Muscle layer of colon (tissue), 2 donors: Measurements from ENCODE around the gene STK40.

Experiments used
- H3K27ac ChIP-seq: one replicate; pipeline ENCODE4 v1.7.0; 2013; ENCODE audit warnings: low read depth, mild to moderate bottlenecking, low read length, moderate library complexity
- H3K27me3 ChIP-seq, 2 donors: one replicate each; pipeline ENCODE4 v1.7.0; 2013; ENCODE audit warnings: low read length in 2 of 2, mild to moderate bottlenecking in 2 of 2; ENCODE audit not compliant: insufficient read depth in 2 of 2, control insufficient read depth in 1 of 2
- H3K36me3 ChIP-seq: one replicate; pipeline ENCODE4 v1.7.0; 2013; ENCODE audit warnings: mild to moderate bottlenecking, low read length; ENCODE audit not compliant: insufficient read depth
- H3K4me1 ChIP-seq: one replicate; pipeline ENCODE4 v1.7.0; 2013; ENCODE audit warnings: mild to moderate bottlenecking, low read length; ENCODE audit not compliant: insufficient read depth
- H3K4me3 ChIP-seq, 2 donors: one replicate each; pipeline ENCODE4 v1.7.0; 2013; ENCODE audit warnings: low read length in 2 of 2, low read depth in 1 of 2, mild to moderate bottlenecking in 1 of 2, moderate library complexity in 1 of 2
- H3K9ac ChIP-seq: one replicate; pipeline ENCODE4 v1.7.0; 2013; ENCODE audit warnings: low read length
- H3K9me3 ChIP-seq: one replicate; pipeline ENCODE4 v1.7.0; 2013; ENCODE audit warnings: mild to moderate bottlenecking, low read length
- donor health status: abdominal sarcoma.
- donor health status: Adenocarcinoma of cecum.

The STK40 gene

DNA sequence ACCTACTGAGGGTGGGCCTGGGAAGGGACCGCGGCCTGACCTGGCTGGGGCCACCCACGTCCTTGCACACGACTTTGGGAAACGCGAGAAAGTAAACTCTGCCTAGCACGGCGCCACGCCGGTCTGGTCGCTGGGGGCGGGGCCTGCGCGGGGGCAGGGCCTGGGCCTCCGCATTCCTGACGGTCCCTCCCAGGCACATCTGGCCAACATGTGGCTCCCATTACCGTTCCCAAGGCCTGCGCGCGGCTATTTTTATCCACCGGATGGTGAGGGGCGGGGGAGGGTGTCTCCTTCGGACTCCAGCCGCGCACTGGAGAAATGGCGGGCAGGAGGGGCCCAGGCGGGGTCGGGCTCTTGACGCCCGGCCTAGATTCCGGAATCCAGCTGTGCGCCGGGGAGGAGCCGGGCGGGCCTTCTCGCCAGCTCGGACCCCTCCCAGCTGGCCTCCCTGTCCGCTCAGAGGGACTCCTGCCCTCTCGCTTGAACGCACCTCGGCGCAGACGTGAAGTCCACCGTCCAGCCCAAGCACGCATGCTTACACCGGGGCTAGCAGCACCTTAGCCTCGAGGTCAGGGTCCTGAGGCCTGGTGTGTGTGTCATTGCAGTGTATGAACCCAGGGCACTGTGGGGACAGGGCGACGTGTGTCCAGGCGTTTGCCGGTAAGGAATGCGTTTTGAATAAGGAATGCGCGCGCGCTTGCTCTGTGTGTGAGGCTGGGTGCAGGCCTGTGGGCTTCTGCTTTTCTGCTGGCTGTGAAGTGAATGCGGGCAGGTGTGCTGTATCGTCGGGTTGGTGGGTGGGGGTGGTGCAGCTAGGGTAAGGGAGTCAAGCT is 64.4 kb downstream of the STK40 start:
- Histone ChIP-seq H3K27ac (peak overlapping the region; percentile 27), H3K4me1 (peaks cover 18% of the 10 kb centered on the region), H3K4me3 (peak overlapping the region; percentile 28 to 49), H3K36me3 (no peaks in the 10 kb centered on the region), H3K27me3 (no peaks in the 10 kb centered on the region), H3K9me3 (no peaks in the 10 kb centered on the region), H3K9ac (no peak overlapping the region)

DNA sequence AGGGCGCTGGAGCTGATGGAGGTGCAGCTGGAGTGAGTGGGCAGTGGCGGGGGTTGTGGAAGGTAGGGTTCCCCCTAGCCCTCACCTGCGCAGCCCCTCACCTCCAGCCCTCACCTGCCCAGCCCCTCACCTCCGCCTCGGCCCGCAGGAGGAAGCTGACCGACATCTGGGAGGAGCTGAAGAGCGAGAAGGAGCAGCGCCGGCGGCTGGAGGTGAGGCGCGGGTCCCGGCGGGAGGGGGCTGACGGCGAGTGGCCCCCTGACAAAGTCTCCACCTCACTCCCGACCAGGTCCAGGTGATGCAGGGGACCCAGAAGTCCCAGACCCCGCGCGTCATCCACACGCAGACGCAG is 65.0 kb downstream of the STK40 start:
- Histone ChIP-seq H3K36me3 (no peaks in the 10 kb centered on the region), H3K9ac (no peak overlapping the region), H3K4me3 (peak overlapping the region; percentile 27 to 49), H3K4me1 (peaks cover 18% of the 10 kb centered on the region), H3K9me3 (no peaks in the 10 kb centered on the region), H3K27me3 (no peaks in the 10 kb centered on the region), H3K27ac (no peak overlapping the region)

DNA sequence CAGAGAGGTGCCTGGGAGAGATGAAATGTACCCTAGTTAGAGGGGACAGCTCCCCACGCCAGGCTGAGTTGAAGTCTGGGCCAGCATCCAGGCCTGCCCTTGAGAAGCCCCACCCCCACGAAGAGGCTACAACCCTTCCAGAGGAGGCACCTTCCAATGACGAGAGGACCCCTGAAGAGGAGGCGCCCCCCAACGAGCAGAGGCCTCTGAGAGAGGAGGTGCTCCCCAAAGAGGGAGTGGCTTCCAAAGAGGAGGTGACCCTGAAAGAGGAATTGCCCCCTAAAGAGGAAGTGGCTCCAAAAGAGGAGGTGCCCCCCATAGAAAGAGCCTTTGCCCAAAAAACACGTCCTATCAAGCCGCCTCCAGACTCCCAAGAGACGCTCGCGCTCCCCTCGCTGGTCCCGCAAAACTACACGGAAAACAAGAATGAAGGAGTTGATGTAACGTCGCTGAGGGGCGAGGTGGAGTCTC is 65.4 kb downstream of the STK40 start:
- Histone ChIP-seq H3K27ac (no peak overlapping the region), H3K9ac (no peak overlapping the region), H3K4me1 (peaks cover 18% of the 10 kb centered on the region), H3K9me3 (no peaks in the 10 kb centered on the region), H3K27me3 (no peaks in the 10 kb centered on the region), H3K36me3 (no peaks in the 10 kb centered on the region), H3K4me3 (peak overlapping the region in 1 of 2 donors; percentile 49)

GRCh38 chr1:36309397-36309796 is 76.3 kb downstream of the STK40 start:
- H3K9me3 ChIP-seq = no peaks in the 10 kb centered on the region
- no peak overlapping the region for H3K9ac ChIP-seq
- peaks cover 7% of the 10 kb centered on the region for H3K4me1 ChIP-seq
- H3K27me3 ChIP-seq = no peaks in the 10 kb centered on the region
- H3K36me3 ChIP-seq = no peaks in the 10 kb centered on the region
- no peak overlapping the region for H3K4me3 ChIP-seq
- no peak overlapping the region for H3K27ac ChIP-seq

DNA sequence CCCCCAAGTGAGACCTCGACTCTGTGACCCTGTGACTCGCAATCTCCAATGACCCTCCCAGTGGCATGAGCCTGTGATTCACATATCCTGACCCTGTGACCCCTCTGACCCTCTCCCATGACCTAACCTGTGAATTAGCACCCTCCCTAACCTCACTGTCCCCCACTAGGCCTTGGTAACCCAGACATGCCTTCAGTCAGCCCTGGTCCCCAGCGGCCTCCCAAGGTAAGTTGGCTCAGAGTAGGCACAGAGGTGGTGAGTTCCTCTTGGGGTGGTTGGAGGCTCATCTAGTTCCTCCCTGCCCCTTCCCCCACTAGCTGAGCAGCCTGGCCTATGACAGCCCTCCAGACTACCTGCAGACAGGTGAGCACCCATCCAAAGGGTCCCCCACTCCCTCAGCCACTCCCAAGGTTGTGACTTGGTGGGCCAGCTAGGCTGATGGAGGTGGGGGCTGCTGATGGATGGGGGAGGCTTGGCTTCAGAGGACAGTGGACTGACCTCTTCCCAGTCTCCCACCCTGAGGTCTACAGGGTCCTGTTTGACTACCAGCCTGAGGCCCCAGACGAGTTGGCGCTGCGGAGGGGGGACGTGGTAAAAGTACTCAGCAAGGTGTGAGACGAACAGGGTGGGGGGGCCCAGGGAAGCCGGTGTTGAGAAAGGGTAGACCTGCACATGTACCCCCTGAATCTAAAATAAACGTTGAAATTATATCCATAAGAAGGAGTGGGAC is 78.0 kb downstream of the STK40 start:
- no peaks in the 10 kb centered on the region for H3K27me3 ChIP-seq
- no peaks in the 10 kb centered on the region for H3K9me3 ChIP-seq
- H3K4me3 ChIP-seq = peak overlapping the region in 1 of 2 donors; percentile 75
- peak overlapping the region; percentile 44 for H3K27ac ChIP-seq
- H3K4me1 ChIP-seq = peaks cover 7% of the 10 kb centered on the region
- peaks cover 9% of the 10 kb centered on the region for H3K36me3 ChIP-seq
- H3K9ac ChIP-seq = peak overlapping the region; percentile 33

DNA sequence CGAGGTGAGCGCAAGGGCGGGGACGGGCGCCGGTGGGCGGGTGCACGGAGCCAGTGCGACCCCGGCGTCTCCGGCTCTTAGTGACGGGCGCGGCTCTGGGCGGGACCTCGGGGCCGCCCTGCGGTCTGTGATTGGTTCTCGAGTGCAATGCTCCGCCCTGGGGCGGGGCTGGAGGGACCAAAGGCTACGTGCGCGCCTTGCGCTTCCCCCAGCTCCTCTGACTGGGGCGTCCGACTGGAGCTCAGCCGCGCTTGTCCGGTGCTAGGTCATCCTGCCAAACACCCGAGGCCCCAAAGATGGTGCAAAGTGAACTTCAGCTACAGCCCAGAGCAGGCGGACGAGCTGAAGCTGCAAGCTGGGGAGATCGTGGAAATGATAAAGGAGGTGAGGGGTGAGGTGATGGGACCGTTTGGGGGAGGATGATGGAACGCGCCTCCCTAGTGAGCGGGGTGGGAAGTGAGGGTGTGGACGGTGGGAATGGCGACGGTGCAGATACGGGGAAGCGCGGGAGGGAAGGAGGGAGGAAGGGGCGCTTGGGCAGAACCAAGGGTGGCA is 78.7 kb downstream of the STK40 start:
- Histone ChIP-seq H3K27me3 (no peaks in the 10 kb centered on the region), H3K27ac (peak overlapping the region; percentile 78), H3K4me1 (peaks cover 7% of the 10 kb centered on the region), H3K9ac (peak overlapping the region; percentile 33), H3K9me3 (no peaks in the 10 kb centered on the region), H3K4me3 (peak overlapping the region; percentile 64 to 75), H3K36me3 (peaks cover 17% of the 10 kb centered on the region)

DNA sequence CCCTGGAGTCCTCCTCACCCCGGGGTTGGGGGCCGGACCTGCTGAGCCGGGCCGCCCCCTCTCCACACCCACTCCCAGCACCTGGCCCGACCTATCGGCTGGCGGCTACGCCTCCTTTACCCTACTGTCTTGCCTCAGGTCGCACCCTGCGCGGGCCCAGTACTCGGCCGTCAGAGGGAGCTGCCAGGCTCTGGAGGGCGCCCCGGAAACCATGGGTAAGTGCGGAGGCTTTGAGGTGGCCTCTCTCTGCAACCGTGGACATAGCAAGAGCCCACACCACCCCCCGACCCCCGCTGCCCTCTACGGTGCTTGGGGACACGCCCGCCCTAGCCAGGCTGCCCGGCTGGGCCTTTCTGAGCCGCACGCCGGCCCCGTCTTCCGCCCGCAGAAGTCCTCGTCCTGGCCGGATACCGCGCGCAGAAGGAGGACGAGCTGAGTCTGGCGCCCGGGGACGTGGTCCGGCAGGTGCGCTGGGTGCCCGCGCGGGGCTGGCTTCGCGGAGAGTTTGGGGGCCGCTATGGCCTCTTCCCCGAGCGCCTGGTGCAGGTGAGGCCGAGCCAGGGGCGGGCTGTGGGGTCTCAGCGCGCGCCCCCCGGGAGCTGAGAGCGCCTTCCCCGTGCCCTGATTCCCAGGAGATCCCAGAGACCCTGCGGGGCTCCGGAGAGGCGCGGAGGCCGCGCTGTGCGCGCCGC is 79.4 kb downstream of the STK40 start, which contains the start of gene SH3D21:
TSS of gene SH3D21 (plus strand) at position 159 of the 692 bp plus-strand sequence. CDS start at position 212, 53 bp downstream.
- Histone ChIP-seq H3K27ac (peak within 1 kb of the TSS; percentile 78), H3K4me1 (peaks cover 7% of the 10 kb centered on the region), H3K9ac (peak within 1 kb of the TSS; percentile 33), H3K4me3 (peak within 1 kb of the TSS; percentile 64 to 75), H3K27me3 (no peaks in the 10 kb centered on the region), H3K9me3 (no peaks in the 10 kb centered on the region), H3K36me3 (peaks cover 23% of the 10 kb centered on the region)

- peaks cover 28% of the 10 kb centered on the region for H3K36me3 ChIP-seq
- H3K27ac ChIP-seq = no peak overlapping the region
- H3K4me1 ChIP-seq = peaks cover 7% of the 10 kb centered on the region
- H3K27me3 ChIP-seq = no peaks in the 10 kb centered on the region
- H3K9ac ChIP-seq = no peak overlapping the region
- peak overlapping the region in 1 of 2 donors; percentile 75 for H3K4me3 ChIP-seq
- H3K9me3 ChIP-seq = no peaks in the 10 kb centered on the region
Measured at GRCh38 chr1:36305915-36306209, 79.9 kb downstream of the STK40 start.

GRCh38 chr1:36304970-36305914 is 80.5 kb downstream of the STK40 start:
- Histone ChIP-seq H3K4me1 (peaks cover 7% of the 10 kb centered on the region), H3K9me3 (no peaks in the 10 kb centered on the region), H3K27me3 (no peaks in the 10 kb centered on the region), H3K27ac (no peak overlapping the region), H3K4me3 (no peak overlapping the region), H3K36me3 (peaks cover 34% of the 10 kb centered on the region), H3K9ac (no peak overlapping the region)

GRCh38 chr1:36304521-36304920 is 81.2 kb downstream of the STK40 start:
- Histone ChIP-seq H3K27me3 (no peaks in the 10 kb centered on the region), H3K36me3 (peaks cover 42% of the 10 kb centered on the region), H3K27ac (no peak overlapping the region), H3K4me1 (peaks cover 7% of the 10 kb centered on the region), H3K9me3 (no peaks in the 10 kb centered on the region), H3K9ac (no peak overlapping the region), H3K4me3 (no peak overlapping the region)
